NT2/D1 (cell line): Measurements from ENCODE around the gene LYST.

Experiments used
- SUZ12 ChIP-seq: IDR thresholded peaks from 2 replicates; pipeline ENCODE4 v1.6.1; 2011; ENCODE audit not compliant: insufficient read length, insufficient read depth; ENCODE audit errors: extremely low read depth
- YY1 ChIP-seq: IDR thresholded peaks from 2 replicates; pipeline ENCODE4 v1.6.1; 2011; ENCODE audit not compliant: insufficient read length, insufficient read depth
- ZNF274 ChIP-seq: IDR thresholded peaks from 2 replicates; pipeline ENCODE4 v1.6.1; 2011; ENCODE audit warnings: mild to moderate bottlenecking, low read depth, low read length

DNA sequence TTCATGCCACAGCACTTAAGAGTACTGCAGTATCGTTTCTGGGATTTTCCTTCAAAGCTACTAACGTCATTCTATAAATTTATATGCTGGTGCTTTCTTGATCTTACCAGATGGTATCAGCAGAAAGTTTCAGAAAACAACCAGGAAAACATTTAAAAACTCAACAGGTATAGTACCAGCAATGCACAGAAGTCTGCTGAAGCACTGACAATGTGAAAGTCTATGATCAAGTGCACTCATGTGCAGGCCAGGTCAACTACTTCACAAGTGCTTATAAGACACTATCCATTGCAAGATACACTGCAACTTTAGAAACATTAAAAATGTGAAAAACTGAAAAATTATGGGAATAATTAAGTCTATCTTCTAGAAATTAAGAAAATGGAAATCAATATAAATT lies 34.7 kb downstream of the LYST start:
- TF ChIP-seq ZNF274 (no peak), YY1 (no peak), SUZ12 (no peak)
